Upper lobe of left lung (tissue), 4 donors: Measurements from ENCODE around the gene FCN1.

Experiments used
- CTCF ChIP-seq, 6 experiments: fragments of 450-650 bp in 4 of 6; fragments of 200-600 bp in 2 of 6; sonication (generic) in 2 of 6; IDR thresholded peaks; one replicate each; pipeline ENCODE4 v1.5.1; 2016 to 2019; ENCODE audit warnings: antibody characterized with exemption in 6 of 6
- POLR2A ChIP-seq, 4 donors: fragments of 450-650 bp; IDR thresholded peaks; one replicate each; pipeline ENCODE4 v1.5.1; 2016 to 2017; ENCODE audit warnings: antibody characterized with exemption in 4 of 4, mild to moderate bottlenecking in 2 of 4
- POLR2AphosphoS5 ChIP-seq, 2 donors: sonication (generic); formaldehyde crosslinking; IDR thresholded peaks; one replicate each; pipeline ENCODE4 v1.5.1; 2017; ENCODE audit warnings: antibody characterized with exemption in 2 of 2

- TF ChIP-seq CTCF (IDR thresholded peaks at IDR 0.05) (no peak), POLR2A (IDR thresholded peaks at IDR 0.05) (no peak), POLR2AphosphoS5 (IDR thresholded peaks at IDR 0.05) (no peak)
Observed at GRCh38 chr9:134875371-134875770, 42.3 kb downstream of the FCN1 start.
